RWPE2 (cell line): ENCODE results near the gene SUCO.
"Not testable (repeated sequence)": the region's sequence is repeated elsewhere in the genome, so short reads cannot be mapped to it uniquely, and the experiment has no call there.

ENCODE experiments used
- ATAC-seq: fragments of 200-7000 bp; cut with Tn5 transposase; 3 replicates; pipeline ENCODE4 v1.9.1; 2021; ENCODE audit warnings: low read depth
- DNase-seq: peaks from one replicate; pipeline ENCODE4 v3.0.0-alpha.2; 2020; ENCODE audit warnings: low spot score
- H3K27ac ChIP-seq: fragments of 450-650 bp; 2 replicates; pipeline ENCODE4 v1.5.1; 2017; ENCODE audit warnings: mild to moderate bottlenecking; ENCODE audit not compliant: poor library complexity, severe bottlenecking
- H3K27me3 ChIP-seq: fragments of 250-450 bp; sonication (Bioruptor Pico); 2 replicates; pipeline ENCODE4 v1.5.1; 2021; ENCODE audit warnings: mild to moderate bottlenecking, moderate library complexity; ENCODE audit not compliant: insufficient read depth, poor library complexity, severe bottlenecking
- H3K36me3 ChIP-seq: fragments of 250-450 bp; sonication (Bioruptor Pico); 2 replicates; pipeline ENCODE4 v1.5.1; 2020; ENCODE audit warnings: low read depth, mild to moderate bottlenecking, moderate library complexity
- H3K4me1 ChIP-seq: fragments of 250-450 bp; sonication (Bioruptor Pico); 2 replicates; pipeline ENCODE4 v1.5.1; 2021; ENCODE audit warnings: mild to moderate bottlenecking, moderate library complexity; ENCODE audit not compliant: insufficient read depth, poor library complexity, severe bottlenecking
- H3K4me3 ChIP-seq: fragments of 250-450 bp; sonication (Bioruptor Pico); 2 replicates; pipeline ENCODE4 v1.5.1; 2021; ENCODE audit warnings: mild to moderate bottlenecking, moderate library complexity; ENCODE audit not compliant: severe bottlenecking
- H3K9me3 ChIP-seq: fragments of 250-450 bp; sonication (Bioruptor Pico); 2 replicates; pipeline ENCODE4 v1.5.1; 2021; ENCODE audit warnings: mild to moderate bottlenecking, moderate library complexity; ENCODE audit not compliant: severe bottlenecking
- TF ChIP-seq, protein P1 (sequence below): fragments of 450-650 bp; IDR thresholded peaks from one replicate; pipeline ENCODE4 v1.5.1; 2017; ENCODE audit warnings: mild to moderate bottlenecking, moderate library complexity; ENCODE audit not compliant: poor library complexity, severe bottlenecking

Gene SUCO

GRCh38 chr1:172494166-172494565 is 38.8 kb upstream of the SUCO start:
- TF ChIP-seq, protein P1, sequence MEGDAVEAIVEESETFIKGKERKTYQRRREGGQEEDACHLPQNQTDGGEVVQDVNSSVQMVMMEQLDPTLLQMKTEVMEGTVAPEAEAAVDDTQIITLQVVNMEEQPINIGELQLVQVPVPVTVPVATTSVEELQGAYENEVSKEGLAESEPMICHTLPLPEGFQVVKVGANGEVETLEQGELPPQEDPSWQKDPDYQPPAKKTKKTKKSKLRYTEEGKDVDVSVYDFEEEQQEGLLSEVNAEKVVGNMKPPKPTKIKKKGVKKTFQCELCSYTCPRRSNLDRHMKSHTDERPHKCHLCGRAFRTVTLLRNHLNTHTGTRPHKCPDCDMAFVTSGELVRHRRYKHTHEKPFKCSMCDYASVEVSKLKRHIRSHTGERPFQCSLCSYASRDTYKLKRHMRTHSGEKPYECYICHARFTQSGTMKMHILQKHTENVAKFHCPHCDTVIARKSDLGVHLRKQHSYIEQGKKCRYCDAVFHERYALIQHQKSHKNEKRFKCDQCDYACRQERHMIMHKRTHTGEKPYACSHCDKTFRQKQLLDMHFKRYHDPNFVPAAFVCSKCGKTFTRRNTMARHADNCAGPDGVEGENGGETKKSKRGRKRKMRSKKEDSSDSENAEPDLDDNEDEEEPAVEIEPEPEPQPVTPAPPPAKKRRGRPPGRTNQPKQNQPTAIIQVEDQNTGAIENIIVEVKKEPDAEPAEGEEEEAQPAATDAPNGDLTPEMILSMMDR: no peak
- Histone ChIP-seq H3K4me1 (no peaks in the 10 kb centered on the region), H3K36me3 (no peaks in the 10 kb centered on the region), H3K9me3 (no peaks in the 10 kb centered on the region), H3K27me3 (no peaks in the 10 kb centered on the region), H3K27ac (no peak overlapping the region), H3K4me3 (no peak overlapping the region)
- DNase-seq: no peak
- ATAC-seq: no peak

- DNase-seq, H3K4me1 ChIP-seq, ATAC-seq, H3K27me3 ChIP-seq, H3K27ac ChIP-seq, H3K9me3 ChIP-seq, H3K36me3 ChIP-seq, H3K4me3 ChIP-seq: not testable (repeated sequence)
Measured at GRCh38 chr1:172496127-172496526, 36.8 kb upstream of the SUCO start.

GRCh38 chr1:172496678-172497077 is 36.3 kb upstream of the SUCO start:
- DNase-seq: no peak
- H3K27me3 ChIP-seq: no peaks in the 10 kb centered on the region
- H3K4me1 ChIP-seq: no peaks in the 10 kb centered on the region
- H3K36me3 ChIP-seq: no peaks in the 10 kb centered on the region
- H3K27ac ChIP-seq: no peak overlapping the region
- TF ChIP-seq, protein P1: no peak
- no peak overlapping the region for H3K4me3 ChIP-seq
- ATAC-seq: no peak
- H3K9me3 ChIP-seq: no peaks in the 10 kb centered on the region

DNA sequence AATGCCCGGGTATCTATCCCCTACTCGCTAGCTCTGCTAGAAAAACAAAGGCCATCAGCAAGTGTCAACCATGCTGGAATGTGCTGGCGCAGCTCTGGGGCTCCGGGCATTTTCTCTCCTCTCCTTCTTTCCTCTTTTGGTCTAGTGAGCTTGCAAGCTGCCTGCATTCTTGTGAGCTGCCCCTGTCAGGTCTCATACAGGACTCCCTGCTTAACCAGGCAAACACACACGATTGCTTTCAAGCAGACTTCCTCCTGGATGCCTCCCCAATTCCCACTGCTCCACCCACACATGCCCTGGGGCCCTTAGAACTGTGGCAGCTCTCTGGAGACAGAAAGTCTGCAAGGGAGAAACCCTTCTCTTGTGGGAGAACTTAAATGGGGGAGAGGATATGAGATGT is 35.7 kb upstream of the SUCO start:
- Histone ChIP-seq H3K4me1 (no peaks in the 10 kb centered on the region), H3K27ac (no peak overlapping the region), H3K36me3 (no peaks in the 10 kb centered on the region), H3K27me3 (no peaks in the 10 kb centered on the region), H3K9me3 (no peaks in the 10 kb centered on the region), H3K4me3 (no peak overlapping the region)
- TF ChIP-seq, protein P1: no peak
- DNase-seq: no peak
- 0 out of 3 replicates have a peak, but pooled peaks have one; percentile 41 for ATAC-seq

DNA sequence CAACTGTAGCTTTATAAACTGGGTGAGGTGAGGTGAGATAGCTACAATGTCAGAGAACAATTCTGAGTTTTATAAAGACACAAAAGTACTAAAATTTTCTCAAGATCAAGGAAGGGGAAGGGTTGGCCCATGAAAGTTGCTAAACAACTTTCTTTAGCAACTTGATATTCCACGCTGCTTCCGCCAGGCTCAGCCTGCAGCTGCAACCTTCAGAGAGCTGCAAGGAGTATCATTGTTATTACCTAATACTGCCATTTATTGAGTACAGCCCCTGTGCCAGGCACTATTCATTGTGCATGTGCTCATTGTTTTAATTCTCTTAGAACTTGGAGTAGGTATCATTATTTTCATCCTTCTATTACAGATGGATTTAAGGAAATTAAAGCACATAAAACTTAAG is 34.1 kb upstream of the SUCO start:
- H3K27ac ChIP-seq: no peak overlapping the region
- no peaks in the 10 kb centered on the region for H3K36me3 ChIP-seq
- no peak for DNase-seq
- no peaks in the 10 kb centered on the region for H3K4me1 ChIP-seq
- H3K27me3 ChIP-seq: no peaks in the 10 kb centered on the region
- TF ChIP-seq, protein P1: no peak
- no peak overlapping the region for H3K4me3 ChIP-seq
- H3K9me3 ChIP-seq: no peaks in the 10 kb centered on the region
- ATAC-seq: no peak
